ENCODE data around the gene NKAIN2.

Gene NKAIN2

DNA sequence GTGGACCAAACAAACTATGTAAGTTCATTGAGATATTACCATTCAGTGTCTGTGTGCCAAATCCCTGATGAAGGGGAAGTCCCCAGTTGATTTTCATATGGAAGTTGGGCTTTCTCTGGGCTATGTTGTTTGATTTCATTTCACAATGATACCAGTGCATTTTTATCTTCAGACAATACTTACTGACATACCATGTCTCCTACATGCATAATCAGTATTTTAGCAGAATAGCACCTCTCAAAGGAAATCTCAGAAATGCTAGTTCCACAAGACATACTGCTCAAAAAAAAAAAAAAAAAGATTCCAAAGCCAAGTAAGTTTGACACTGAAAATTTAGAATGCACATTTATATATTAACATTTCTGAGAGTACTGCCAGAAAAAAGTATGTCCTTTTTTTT lies 989.7 kb downstream of the NKAIN2 start:
- TF ChIP-seq, protein P1, sequence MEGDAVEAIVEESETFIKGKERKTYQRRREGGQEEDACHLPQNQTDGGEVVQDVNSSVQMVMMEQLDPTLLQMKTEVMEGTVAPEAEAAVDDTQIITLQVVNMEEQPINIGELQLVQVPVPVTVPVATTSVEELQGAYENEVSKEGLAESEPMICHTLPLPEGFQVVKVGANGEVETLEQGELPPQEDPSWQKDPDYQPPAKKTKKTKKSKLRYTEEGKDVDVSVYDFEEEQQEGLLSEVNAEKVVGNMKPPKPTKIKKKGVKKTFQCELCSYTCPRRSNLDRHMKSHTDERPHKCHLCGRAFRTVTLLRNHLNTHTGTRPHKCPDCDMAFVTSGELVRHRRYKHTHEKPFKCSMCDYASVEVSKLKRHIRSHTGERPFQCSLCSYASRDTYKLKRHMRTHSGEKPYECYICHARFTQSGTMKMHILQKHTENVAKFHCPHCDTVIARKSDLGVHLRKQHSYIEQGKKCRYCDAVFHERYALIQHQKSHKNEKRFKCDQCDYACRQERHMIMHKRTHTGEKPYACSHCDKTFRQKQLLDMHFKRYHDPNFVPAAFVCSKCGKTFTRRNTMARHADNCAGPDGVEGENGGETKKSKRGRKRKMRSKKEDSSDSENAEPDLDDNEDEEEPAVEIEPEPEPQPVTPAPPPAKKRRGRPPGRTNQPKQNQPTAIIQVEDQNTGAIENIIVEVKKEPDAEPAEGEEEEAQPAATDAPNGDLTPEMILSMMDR (conservative IDR thresholded peaks at IDR 0.05) = no peak
- no peak for TF ChIP-seq ZFX (IDR thresholded peaks at IDR 0.05)
- H3K27ac ChIP-seq = no peak overlapping the region

DNA sequence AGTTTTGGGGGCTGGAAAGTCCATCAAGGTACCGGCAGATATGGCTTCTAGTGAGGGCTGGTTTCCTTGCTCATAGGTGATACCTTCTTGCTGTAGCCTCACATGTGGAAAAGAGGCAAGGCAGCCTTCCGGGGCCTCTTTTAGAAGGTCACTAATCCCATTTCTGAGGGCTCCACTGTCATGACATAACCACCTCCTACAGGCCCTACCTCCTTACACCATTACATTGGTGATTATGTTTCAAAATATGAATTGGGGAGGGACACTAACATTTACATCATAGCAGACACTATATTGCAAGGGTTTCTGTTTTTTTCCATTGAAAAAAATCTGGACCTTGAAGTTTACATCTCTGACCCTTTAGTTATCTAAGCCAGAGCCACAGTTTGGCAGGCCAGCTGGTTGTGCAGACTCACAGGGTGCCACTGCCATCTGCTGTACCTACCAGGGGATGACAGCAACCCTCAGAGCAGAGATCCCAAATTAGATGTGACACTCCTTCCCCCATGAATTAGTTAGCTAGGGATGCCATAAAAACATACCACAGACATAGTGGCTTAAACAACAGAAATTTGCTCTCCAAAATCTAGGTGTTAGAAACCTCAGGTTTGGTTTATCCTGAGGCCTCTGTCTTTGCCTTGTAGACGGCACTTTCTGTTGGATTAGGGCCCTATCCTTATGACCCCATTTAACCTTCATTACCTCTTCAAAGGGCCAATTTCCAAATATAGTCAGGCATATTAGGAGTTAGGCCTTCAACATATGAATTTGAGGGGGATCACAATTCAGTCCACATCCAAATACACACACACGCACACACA lies 992.2 kb downstream of the NKAIN2 start:
- TF ChIP-seq ZFX (IDR thresholded peaks at IDR 0.05) = no peak
- TF ChIP-seq, protein P1 (conservative IDR thresholded peaks at IDR 0.05) = peak; percentile 60
- H3K27ac ChIP-seq = no peak overlapping the region

DNA sequence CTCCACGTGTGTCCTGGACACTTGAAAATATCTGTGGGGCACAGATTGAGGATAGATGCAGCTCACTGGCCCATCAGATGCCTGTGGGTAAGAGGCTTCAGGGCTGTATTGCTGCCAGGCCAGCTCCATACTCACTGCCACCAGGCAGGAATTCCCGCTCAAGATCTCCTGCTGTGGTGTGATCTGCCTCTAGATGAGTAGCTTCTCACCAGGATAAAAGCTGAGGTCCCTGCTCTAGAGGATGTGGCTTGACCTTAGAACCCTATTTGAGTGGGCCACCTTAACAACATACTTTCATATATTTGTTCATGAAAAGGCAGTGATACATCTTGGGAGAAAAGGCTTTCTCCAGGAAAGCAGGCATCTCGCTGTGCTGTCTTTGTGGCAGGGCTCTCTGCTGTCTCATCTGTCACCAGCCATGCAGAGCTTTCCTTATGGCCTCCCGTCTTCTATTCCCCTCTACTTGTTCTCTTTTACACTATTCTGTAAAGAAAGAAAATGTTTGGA lies 992.9 kb downstream of the NKAIN2 start:
- H3K27ac ChIP-seq = no peak overlapping the region
- TF ChIP-seq, protein P1 (conservative IDR thresholded peaks at IDR 0.05) = no peak
- TF ChIP-seq ZFX (IDR thresholded peaks at IDR 0.05) = no peak

DNA sequence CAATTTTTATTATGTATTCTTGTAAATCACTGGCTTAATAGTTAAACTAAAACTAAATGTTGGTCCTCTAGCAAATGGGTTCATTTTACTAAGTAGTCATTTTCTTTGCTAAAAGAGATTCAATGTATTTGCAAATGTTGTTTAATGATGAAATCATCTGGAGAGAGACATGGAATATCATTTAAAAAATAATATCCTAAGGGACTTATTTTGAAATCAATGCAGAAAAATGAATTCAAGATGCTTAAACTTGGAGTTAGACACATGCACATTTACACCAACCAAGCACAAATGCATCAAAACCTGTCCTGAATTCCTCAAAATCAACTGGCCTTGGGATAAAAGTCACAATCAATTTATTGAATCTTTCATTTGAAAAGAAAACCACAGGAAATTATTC lies 993.6 kb downstream of the NKAIN2 start:
- TF ChIP-seq, protein P1 (conservative IDR thresholded peaks at IDR 0.05) = no peak
- H3K27ac ChIP-seq = no peak overlapping the region

DNA sequence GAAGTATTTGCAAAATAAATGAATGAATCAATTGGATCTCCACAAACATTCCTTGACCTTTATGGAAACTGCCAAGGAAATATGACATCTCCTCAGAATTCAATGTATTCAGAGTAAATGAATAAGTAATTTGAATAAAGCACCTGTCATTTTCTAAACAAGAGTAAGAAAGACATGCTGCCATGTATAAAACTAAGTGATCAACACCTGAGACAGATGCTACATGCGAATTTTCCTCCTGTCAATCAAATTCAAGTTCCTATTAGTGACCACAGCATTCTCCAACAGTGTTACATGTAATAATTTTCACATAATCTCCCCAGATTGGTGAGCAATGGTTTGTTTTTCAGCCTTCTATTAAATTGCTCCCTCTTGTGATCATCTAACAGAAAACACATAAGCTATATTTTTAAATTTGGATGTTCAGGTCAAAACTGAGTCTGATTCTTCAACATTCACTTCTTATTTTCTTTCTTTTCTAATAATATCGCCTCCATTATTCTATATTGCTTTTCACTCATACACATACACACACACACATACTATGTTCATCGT lies 995.4 kb downstream of the NKAIN2 start:
- no peak for TF ChIP-seq ZFX (IDR thresholded peaks at IDR 0.05)
- TF ChIP-seq, protein P1 (conservative IDR thresholded peaks at IDR 0.05) = peak; percentile 45
- H3K27ac ChIP-seq = no peak overlapping the region

DNA sequence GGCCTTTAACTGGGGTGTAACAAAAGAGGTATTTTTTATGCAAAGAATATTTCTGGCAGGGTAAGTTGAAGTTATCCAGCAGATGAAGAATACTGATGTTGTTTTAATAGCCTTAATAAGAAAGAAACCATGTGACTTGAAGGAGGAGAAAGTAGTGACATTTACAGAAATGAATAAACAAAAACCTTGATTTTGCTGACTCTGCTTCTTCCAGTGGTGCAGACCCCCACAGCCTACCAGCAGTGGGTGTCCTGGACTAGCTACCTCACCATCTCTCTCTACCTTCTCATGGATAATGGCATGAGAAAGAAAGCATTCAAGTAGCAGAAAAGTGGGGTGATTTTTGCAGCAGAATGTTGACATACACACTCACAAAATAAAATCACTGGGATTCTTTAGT lies 996.0 kb downstream of the NKAIN2 start:
- no peak overlapping the region for H3K27ac ChIP-seq
- TF ChIP-seq, protein P1 (conservative IDR thresholded peaks at IDR 0.05) = no peak
- TF ChIP-seq ZFX (IDR thresholded peaks at IDR 0.05) = no peak

DNA sequence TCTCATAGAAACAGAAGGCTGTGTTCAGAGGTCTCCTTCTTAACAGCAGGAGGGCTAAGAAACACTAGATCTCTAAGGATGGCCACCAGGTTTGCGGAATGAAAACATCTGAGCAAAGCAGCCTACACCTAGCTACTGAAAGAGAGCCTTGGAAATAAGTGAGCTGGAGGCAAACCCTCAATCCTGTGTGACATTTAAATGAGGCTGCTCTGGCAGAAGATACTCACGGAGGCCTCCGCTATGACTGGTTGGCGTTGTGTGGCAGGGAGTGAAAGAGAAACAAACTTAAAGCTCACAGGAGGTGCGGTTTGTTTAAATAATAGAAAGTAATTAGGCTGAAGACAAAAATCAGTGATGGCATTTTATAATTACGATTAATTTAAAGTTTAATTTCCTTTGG lies 996.6 kb downstream of the NKAIN2 start:
- H3K27ac ChIP-seq = no peak overlapping the region
- TF ChIP-seq, protein P1 (conservative IDR thresholded peaks at IDR 0.05) = no peak
- no peak for TF ChIP-seq ZFX (IDR thresholded peaks at IDR 0.05)

All from C4-2B (cell line).